SK-N-SH treated with all-trans-retinoic acid at 6 μM for 48 hours (cell line): Measurements from ENCODE around the gene MDFIC2.

ENCODE experiments used
- CREB5 ChIP-seq: fragments of 250-450 bp; sonication (Bioruptor Pico); IDR thresholded peaks from 2 replicates; pipeline ENCODE4 v1.5.1; 2020; ENCODE audit warnings: low read depth, mild to moderate bottlenecking, moderate library complexity
- CSRNP3 ChIP-seq: fragments of 250-450 bp; sonication (Bioruptor Pico); IDR thresholded peaks from 2 replicates; pipeline ENCODE4 v1.5.1; 2021; ENCODE audit warnings: mild to moderate bottlenecking, moderate library complexity
- RARB ChIP-seq: fragments of 250-450 bp; sonication (Bioruptor Pico); IDR thresholded peaks from 2 replicates; pipeline ENCODE4 v1.8.0; 2021; ENCODE audit warnings: mild to moderate bottlenecking, moderate library complexity
- SNAI2 ChIP-seq: fragments of 250-450 bp; sonication (Bioruptor Pico); IDR thresholded peaks from 2 replicates; pipeline ENCODE4 v1.5.0; 2020; ENCODE audit warnings: mild to moderate bottlenecking, moderate library complexity
- ZNF8 ChIP-seq: fragments of 450-650 bp; formaldehyde crosslinking; IDR thresholded peaks from 2 replicates; pipeline ENCODE4 v1.5.0; 2020; ENCODE audit warnings: mild to moderate bottlenecking, moderate library complexity

GRCh38 chr3:70182166-70182565 lies 130.3 kb downstream of the MDFIC2 start:
- TF ChIP-seq CREB5 (CRISPR knock-in tag) (no peak), CSRNP3 (no peak), SNAI2 (CRISPR knock-in tag) (no peak), ZNF8 (no peak), RARB (CRISPR knock-in tag) (no peak)
